Measurements from ENCODE around the gene PRH1.

The PRH1 gene

DNA sequence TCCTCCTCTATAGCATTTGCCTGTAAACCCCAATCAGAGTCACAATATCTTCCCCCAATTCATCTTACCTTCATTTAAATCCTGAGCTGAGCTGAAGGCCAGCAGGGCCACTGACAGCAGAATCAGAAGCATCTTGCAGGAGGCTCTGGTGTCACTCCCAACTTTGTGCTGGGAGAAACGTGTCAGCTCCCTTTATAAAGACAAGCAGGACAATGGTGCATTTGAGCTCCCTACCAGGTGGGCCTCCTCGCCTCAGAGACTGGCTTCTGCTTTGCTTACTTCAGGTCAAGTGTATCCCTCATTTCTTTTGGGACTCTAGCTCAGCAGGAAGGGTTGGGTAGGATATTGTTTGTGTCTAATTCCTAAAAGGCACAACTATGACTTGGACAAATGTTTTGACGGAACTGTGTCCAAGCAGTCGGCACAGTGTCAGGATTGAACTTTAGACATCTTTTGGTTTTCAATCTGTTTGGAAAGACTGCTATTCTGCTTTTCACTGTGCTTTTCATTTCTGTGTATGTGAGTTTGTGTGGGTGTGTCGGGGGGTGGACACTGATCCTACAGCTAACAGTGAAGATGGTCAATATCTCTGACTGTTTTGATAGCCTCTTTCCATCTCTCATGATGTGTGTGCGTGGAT is at the start of gene PRH1:
TSS of gene PRH1 (minus strand) at position 170 of the 640 bp plus-strand sequence. CDS start at position 132, 38 bp downstream.
- H3K27ac ChIP-seq (ENCODE audit: low read depth, low read length), result no peak within 1 kb of the TSS
- H3K9ac ChIP-seq (ENCODE audit: low read depth in 1 of 2, low read length in 2 of 2), result no peak within 1 kb of the TSS
- H3K9me3 ChIP-seq (ENCODE audit: control insufficient read depth in 1 of 2, low read length in 2 of 2), result no peaks in the 10 kb centered on the region
- H3K27me3 ChIP-seq (ENCODE audit: control insufficient read depth in 1 of 2, insufficient read depth in 2 of 2, low read length in 2 of 2), result no peaks in the 10 kb centered on the region
- no peaks in the 10 kb centered on the region for H3K4me1 ChIP-seq (ENCODE audit: control insufficient read depth in 1 of 2, insufficient read depth in 2 of 2, low read length in 2 of 2)
- H3K4me3 ChIP-seq (ENCODE audit: low read depth in 1 of 2, low read length in 2 of 2), result no peak within 1 kb of the TSS
- H3K36me3 ChIP-seq (ENCODE audit: control insufficient read depth in 1 of 2, insufficient read depth in 2 of 2, low read length in 2 of 2), result no peaks in the 10 kb centered on the region

DNA sequence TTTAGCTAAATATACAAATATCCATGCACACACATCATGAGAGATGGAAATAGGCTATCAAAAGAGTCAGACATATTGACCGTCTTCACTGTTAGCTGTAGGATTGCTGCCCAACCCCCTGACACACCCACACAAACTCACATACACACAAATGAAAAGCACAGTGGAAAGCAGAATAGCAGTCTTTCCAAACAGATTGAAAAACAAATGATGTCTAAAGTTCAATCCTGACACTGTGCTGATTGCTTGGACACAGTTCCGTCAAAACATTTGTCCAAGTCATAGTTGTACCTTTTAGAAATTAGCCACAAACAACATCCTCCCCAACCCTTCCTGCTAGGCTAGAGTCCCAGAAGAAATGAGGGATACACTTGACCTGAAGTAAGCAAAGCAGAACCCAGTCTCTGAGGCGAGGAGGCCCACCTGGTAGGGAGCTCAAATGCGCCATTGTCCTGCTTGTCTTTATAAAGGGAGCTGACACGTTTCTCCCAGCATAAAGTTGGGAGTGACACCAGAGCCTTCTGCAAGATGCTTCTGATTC is 44.8 kb upstream of the PRH1 start, which contains the start of gene PRH2:
TSS of gene PRH2 (plus strand) at position 491 of the 541 bp plus-strand sequence. CDS start at position 529, 38 bp downstream.
- no peaks in the 10 kb centered on the region for H3K36me3 ChIP-seq (ENCODE audit: control insufficient read depth in 1 of 2, insufficient read depth in 2 of 2, low read length in 2 of 2)

DNA sequence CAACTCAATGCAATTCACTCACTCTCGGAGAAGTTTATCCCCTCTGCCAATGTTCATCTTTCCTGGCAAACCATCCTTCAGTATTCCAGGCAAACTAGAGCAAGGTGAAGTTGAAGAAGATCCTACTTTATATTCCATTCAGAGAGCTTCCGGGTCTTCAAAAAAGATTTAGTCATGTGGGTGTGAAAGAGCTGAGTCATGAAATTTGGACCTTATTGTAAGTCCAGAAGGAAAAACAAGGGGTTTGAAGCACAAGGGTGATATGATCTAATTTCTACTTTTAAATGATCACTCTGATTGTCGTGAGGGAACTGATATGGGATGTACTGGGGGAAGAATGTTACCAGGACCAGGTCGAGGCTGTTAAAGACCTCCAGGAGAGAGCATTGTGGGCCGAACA is 42.2 kb upstream of the PRH1 start:
- no peaks in the 10 kb centered on the region for H3K27me3 ChIP-seq (ENCODE audit: control insufficient read depth in 1 of 2, insufficient read depth in 2 of 2, low read length in 2 of 2)
- H3K9ac ChIP-seq (ENCODE audit: low read depth in 1 of 2, low read length in 2 of 2), result no peak overlapping the region
- H3K4me1 ChIP-seq (ENCODE audit: control insufficient read depth in 1 of 2, insufficient read depth in 2 of 2, low read length in 2 of 2), result no peaks in the 10 kb centered on the region
- H3K27ac ChIP-seq (ENCODE audit: low read depth, low read length), result no peak overlapping the region
- no peaks in the 10 kb centered on the region for H3K9me3 ChIP-seq (ENCODE audit: control insufficient read depth in 1 of 2, low read length in 2 of 2)
- no peaks in the 10 kb centered on the region for H3K36me3 ChIP-seq (ENCODE audit: control insufficient read depth in 1 of 2, insufficient read depth in 2 of 2, low read length in 2 of 2)
- H3K4me3 ChIP-seq (ENCODE audit: low read depth in 1 of 2, low read length in 2 of 2), result no peak overlapping the region

More for the DNA sequence above, 44.8 kb upstream of the PRH1 start, which contains the start of gene PRH2:
- Histone ChIP-seq H3K9me3 (ENCODE audit: control insufficient read depth in 1 of 2, low read length in 2 of 2) (no peaks in the 10 kb centered on the region), H3K4me3 (ENCODE audit: low read depth in 1 of 2, low read length in 2 of 2) (no peak within 1 kb of the TSS), H3K27me3 (ENCODE audit: control insufficient read depth in 1 of 2, insufficient read depth in 2 of 2, low read length in 2 of 2) (no peaks in the 10 kb centered on the region), H3K4me1 (ENCODE audit: control insufficient read depth in 1 of 2, insufficient read depth in 2 of 2, low read length in 2 of 2) (no peaks in the 10 kb centered on the region), H3K9ac (ENCODE audit: low read depth in 1 of 2, low read length in 2 of 2) (no peak within 1 kb of the TSS), H3K27ac (ENCODE audit: low read depth, low read length) (no peak within 1 kb of the TSS)

DNA sequence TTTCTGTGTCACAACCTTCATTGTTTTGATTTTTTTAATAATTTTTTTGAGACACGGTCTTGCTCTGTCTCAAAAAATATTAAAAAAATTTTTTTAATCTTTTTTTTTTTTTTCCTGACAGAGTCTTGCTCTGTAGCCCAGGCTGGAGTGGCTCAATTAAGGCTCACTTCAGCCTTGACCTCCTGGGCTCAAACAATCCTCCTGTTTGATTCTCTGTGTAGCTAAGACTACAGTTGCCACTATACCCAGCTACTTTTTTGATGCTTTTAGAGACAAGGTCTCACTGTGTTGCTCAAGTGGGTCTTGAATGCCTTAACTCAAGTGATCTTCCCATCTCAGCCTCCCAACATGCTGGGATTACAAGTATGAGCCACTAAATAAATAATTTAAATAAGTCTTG is 35.8 kb upstream of the PRH1 start:
- Histone ChIP-seq H3K4me3 (ENCODE audit: low read depth in 1 of 2, low read length in 2 of 2) (no peak overlapping the region), H3K9ac (ENCODE audit: low read depth in 1 of 2, low read length in 2 of 2) (no peak overlapping the region), H3K36me3 (ENCODE audit: control insufficient read depth in 1 of 2, insufficient read depth in 2 of 2, low read length in 2 of 2) (no peaks in the 10 kb centered on the region), H3K27me3 (ENCODE audit: control insufficient read depth in 1 of 2, insufficient read depth in 2 of 2, low read length in 2 of 2) (no peaks in the 10 kb centered on the region), H3K4me1 (ENCODE audit: control insufficient read depth in 1 of 2, insufficient read depth in 2 of 2, low read length in 2 of 2) (no peaks in the 10 kb centered on the region), H3K27ac (ENCODE audit: low read depth, low read length) (no peak overlapping the region), H3K9me3 (ENCODE audit: control insufficient read depth in 1 of 2, low read length in 2 of 2) (no peaks in the 10 kb centered on the region)

DNA sequence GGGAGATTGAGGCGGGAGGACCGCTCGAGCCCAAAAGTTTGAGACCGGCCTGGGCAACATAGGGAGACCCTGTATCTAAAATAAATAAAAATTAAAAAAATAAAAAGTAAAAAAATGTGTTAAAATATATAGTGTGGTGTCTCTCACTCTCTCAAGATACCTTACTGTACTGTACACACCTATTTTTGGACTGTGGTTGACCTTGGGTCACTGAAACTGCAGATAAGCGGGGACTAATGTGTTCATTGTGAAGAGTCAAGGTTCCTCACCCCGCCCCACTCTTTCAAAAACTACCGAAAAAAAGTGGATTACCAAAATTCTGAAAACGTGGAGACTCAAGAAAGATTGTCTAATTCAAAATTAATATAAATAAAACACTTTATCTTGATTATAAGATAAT is 26.3 kb upstream of the PRH1 start:
- Histone ChIP-seq H3K9me3 (ENCODE audit: control insufficient read depth in 1 of 2, low read length in 2 of 2) (no peaks in the 10 kb centered on the region), H3K27ac (ENCODE audit: low read depth, low read length) (no peak overlapping the region), H3K27me3 (ENCODE audit: control insufficient read depth in 1 of 2, insufficient read depth in 2 of 2, low read length in 2 of 2) (no peaks in the 10 kb centered on the region), H3K4me1 (ENCODE audit: control insufficient read depth in 1 of 2, insufficient read depth in 2 of 2, low read length in 2 of 2) (no peaks in the 10 kb centered on the region), H3K9ac (ENCODE audit: low read depth in 1 of 2, low read length in 2 of 2) (no peak overlapping the region), H3K4me3 (ENCODE audit: low read depth in 1 of 2, low read length in 2 of 2) (no peak overlapping the region), H3K36me3 (ENCODE audit: control insufficient read depth in 1 of 2, insufficient read depth in 2 of 2, low read length in 2 of 2) (no peaks in the 10 kb centered on the region)

DNA sequence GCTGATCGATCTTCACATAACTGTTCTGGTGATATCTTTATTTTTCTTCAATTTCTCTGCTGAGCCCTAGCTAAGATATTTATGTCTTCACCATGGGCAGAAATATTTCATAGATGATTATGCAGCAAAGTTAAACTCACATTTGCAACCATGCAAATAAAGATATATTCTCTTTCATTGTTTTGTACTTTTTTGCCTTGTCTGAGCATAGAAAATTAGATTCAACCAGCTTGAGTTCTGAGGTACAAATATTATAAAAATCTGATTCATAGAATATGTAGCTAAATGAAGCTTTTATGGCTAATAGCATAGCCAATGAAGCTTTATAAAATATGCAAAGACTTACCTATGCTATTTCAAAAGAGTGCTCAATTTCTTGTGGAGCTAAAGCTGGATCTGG is 25.4 kb upstream of the PRH1 start, which contains the start of gene TAS2R13:
TSS of gene TAS2R13 (minus strand) at position 101 of the 400 bp plus-strand sequence. CDS start 264 bp downstream, outside the sequence.
- no peaks in the 10 kb centered on the region for H3K36me3 ChIP-seq (ENCODE audit: control insufficient read depth in 1 of 2, insufficient read depth in 2 of 2, low read length in 2 of 2)
- H3K27me3 ChIP-seq (ENCODE audit: control insufficient read depth in 1 of 2, insufficient read depth in 2 of 2, low read length in 2 of 2), result no peaks in the 10 kb centered on the region
- H3K9me3 ChIP-seq (ENCODE audit: control insufficient read depth in 1 of 2, low read length in 2 of 2), result peaks cover 3 to 7% of the 10 kb centered on the region in 2 donors
- H3K27ac ChIP-seq (ENCODE audit: low read depth, low read length), result no peak within 1 kb of the TSS
- H3K9ac ChIP-seq (ENCODE audit: low read depth in 1 of 2, low read length in 2 of 2), result no peak within 1 kb of the TSS
- H3K4me1 ChIP-seq (ENCODE audit: control insufficient read depth in 1 of 2, insufficient read depth in 2 of 2, low read length in 2 of 2), result no peaks in the 10 kb centered on the region
- H3K4me3 ChIP-seq (ENCODE audit: low read depth in 1 of 2, low read length in 2 of 2), result no peak within 1 kb of the TSS

DNA sequence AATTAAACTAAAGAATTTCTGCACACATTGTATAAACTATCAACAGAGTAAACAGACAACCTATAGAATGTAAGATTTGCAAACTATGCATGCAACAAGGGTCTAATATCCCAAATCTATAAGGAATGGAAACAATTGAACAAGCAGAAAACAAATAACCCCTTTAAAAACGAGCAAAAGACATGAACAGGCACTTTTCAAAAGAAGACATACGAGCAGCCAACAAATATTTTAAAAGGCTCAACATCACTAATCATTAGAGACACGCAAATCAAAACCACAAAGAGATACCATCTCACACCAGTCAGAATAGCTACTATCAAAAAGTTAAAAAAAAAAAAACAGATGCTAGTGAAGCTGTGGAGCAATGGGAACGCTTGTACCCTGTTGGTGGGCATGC is 20.6 kb upstream of the PRH1 start:
- no peak overlapping the region for H3K9ac ChIP-seq (ENCODE audit: low read depth in 1 of 2, low read length in 2 of 2)
- no peaks in the 10 kb centered on the region for H3K4me1 ChIP-seq (ENCODE audit: control insufficient read depth in 1 of 2, insufficient read depth in 2 of 2, low read length in 2 of 2)
- H3K9me3 ChIP-seq (ENCODE audit: control insufficient read depth in 1 of 2, low read length in 2 of 2), result peaks cover 7 to 11% of the 10 kb centered on the region in 2 donors
- no peaks in the 10 kb centered on the region for H3K27me3 ChIP-seq (ENCODE audit: control insufficient read depth in 1 of 2, insufficient read depth in 2 of 2, low read length in 2 of 2)
- no peak overlapping the region for H3K27ac ChIP-seq (ENCODE audit: low read depth, low read length)
- no peak overlapping the region for H3K4me3 ChIP-seq (ENCODE audit: low read depth in 1 of 2, low read length in 2 of 2)
- no peaks in the 10 kb centered on the region for H3K36me3 ChIP-seq (ENCODE audit: control insufficient read depth in 1 of 2, insufficient read depth in 2 of 2, low read length in 2 of 2)

DNA sequence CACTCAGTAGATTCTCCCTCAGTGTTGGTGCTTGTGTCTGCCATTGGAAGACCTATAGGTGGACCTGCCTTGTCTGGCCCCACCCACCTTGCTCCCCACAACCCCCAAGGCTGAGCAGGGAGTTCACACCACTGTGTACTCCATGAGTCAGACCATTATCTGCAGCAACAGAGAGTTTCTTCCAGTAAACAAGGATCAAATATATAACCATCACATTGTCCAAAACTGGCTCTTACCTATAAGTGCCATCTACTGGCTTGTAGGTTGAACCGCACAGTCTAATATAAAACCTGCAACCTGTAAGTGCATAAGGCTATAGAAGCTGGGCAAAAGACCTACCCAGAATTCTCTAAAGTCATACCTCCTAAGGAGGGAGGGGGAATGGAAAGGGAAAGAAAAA is 17.4 kb upstream of the PRH1 start:
- no peaks in the 10 kb centered on the region for H3K27me3 ChIP-seq (ENCODE audit: control insufficient read depth in 1 of 2, insufficient read depth in 2 of 2, low read length in 2 of 2)
- no peaks in the 10 kb centered on the region for H3K36me3 ChIP-seq (ENCODE audit: control insufficient read depth in 1 of 2, insufficient read depth in 2 of 2, low read length in 2 of 2)
- H3K4me3 ChIP-seq (ENCODE audit: low read depth in 1 of 2, low read length in 2 of 2), result no peak overlapping the region
- no peak overlapping the region for H3K27ac ChIP-seq (ENCODE audit: low read depth, low read length)
- peaks cover 10 to 11% of the 10 kb centered on the region in 2 donors for H3K9me3 ChIP-seq (ENCODE audit: control insufficient read depth in 1 of 2, low read length in 2 of 2)
- no peaks in the 10 kb centered on the region for H3K4me1 ChIP-seq (ENCODE audit: control insufficient read depth in 1 of 2, insufficient read depth in 2 of 2, low read length in 2 of 2)
- no peak overlapping the region for H3K9ac ChIP-seq (ENCODE audit: low read depth in 1 of 2, low read length in 2 of 2)

DNA sequence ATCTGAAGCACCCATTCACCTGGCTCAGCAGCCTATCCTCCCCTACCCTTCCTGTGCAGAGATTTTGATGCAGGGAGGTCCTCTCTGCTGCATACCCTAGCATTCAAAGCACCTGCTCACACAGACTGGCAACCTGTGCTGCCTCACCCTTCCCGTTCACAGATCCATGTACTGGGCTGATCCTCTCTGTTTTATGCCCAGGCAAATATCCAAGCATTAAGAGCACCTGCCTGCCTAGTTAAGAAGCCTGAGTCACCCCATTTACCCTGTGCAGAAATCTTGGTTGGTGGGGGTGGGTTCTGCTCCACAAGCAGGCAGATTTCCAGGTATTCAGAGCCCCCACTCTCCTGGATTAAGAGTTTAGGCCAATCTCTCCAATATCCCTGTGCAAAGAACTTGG is 16.9 kb upstream of the PRH1 start:
- Histone ChIP-seq H3K27me3 (ENCODE audit: control insufficient read depth in 1 of 2, insufficient read depth in 2 of 2, low read length in 2 of 2) (no peaks in the 10 kb centered on the region), H3K4me3 (ENCODE audit: low read depth in 1 of 2, low read length in 2 of 2) (no peak overlapping the region), H3K36me3 (ENCODE audit: control insufficient read depth in 1 of 2, insufficient read depth in 2 of 2, low read length in 2 of 2) (no peaks in the 10 kb centered on the region), H3K9me3 (ENCODE audit: control insufficient read depth in 1 of 2, low read length in 2 of 2) (peaks cover 10 to 11% of the 10 kb centered on the region in 2 donors), H3K27ac (ENCODE audit: low read depth, low read length) (no peak overlapping the region), H3K9ac (ENCODE audit: low read depth in 1 of 2, low read length in 2 of 2) (no peak overlapping the region), H3K4me1 (ENCODE audit: control insufficient read depth in 1 of 2, insufficient read depth in 2 of 2, low read length in 2 of 2) (no peaks in the 10 kb centered on the region)

DNA sequence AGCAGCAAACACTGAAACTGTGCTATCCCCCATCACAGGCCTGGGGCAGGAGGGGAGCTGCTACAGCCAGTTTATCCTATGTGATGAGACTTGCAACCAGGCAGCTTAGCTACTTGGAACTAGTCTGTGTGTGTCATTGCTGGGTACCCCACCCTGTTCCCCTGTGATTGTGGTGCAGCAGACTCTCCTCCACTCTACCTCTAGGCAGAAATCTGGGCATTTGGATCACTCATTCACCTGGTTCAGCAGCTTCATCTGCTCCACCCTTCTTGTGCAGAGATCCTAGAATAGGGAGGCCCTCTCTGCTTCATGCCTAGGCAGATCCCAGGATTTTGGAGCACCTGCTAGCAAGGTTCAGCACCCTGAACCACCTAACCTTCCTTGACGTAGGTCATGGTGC is 16.5 kb upstream of the PRH1 start:
- no peak overlapping the region for H3K27ac ChIP-seq (ENCODE audit: low read depth, low read length)
- H3K4me3 ChIP-seq (ENCODE audit: low read depth in 1 of 2, low read length in 2 of 2), result no peak overlapping the region
- no peaks in the 10 kb centered on the region for H3K4me1 ChIP-seq (ENCODE audit: control insufficient read depth in 1 of 2, insufficient read depth in 2 of 2, low read length in 2 of 2)
- H3K9ac ChIP-seq (ENCODE audit: low read depth in 1 of 2, low read length in 2 of 2), result no peak overlapping the region
- H3K9me3 ChIP-seq (ENCODE audit: control insufficient read depth in 1 of 2, low read length in 2 of 2), result peaks cover 10 to 11% of the 10 kb centered on the region in 2 donors
- no peaks in the 10 kb centered on the region for H3K27me3 ChIP-seq (ENCODE audit: control insufficient read depth in 1 of 2, insufficient read depth in 2 of 2, low read length in 2 of 2)
- H3K36me3 ChIP-seq (ENCODE audit: control insufficient read depth in 1 of 2, insufficient read depth in 2 of 2, low read length in 2 of 2), result no peaks in the 10 kb centered on the region
